Fibroblast of villous mesenchyme (primary cell): ENCODE data around the gene PRKN. TPM values are rescaled to one million over a fixed set of nuclear protein-coding genes. Genes with fewer than 3 reads are reported as not detected.

Source experiments
- DNase-seq: peaks from one replicate; pipeline ENCODE4 v3.0.0-alpha.2; 2010; ENCODE audit warnings: low read depth
- H3K4me3 ChIP-seq: 2 replicates; pipeline ENCODE4 v1.5.1; 2011; ENCODE audit warnings: low read depth, mild to moderate bottlenecking, low read length
- CTCF ChIP-seq: IDR thresholded peaks from 2 replicates; pipeline ENCODE4 v1.5.1; 2012; ENCODE audit warnings: low read depth, mild to moderate bottlenecking, low read length; ENCODE audit not compliant: insufficient read depth
- total RNA-seq: library from RNA; depleted of rRNA; stranded (reverse); fragments of >200 nt; gene quantifications from 2 replicates; pipeline ENCODE4 v1.2.3, GENCODE V29; 2012

PRKN gene
- total RNA-seq, 1 donor, result 2.2 TPM

- no peak for DNase-seq
- H3K4me3 ChIP-seq, result no peak overlapping the region
- no peak for TF ChIP-seq CTCF
Observed at GRCh38 chr6:162140251-162140852, 587.2 kb downstream of the PRKN start.

GRCh38 chr6:162125659-162126058 lies 601.9 kb downstream of the PRKN start:
- DNase-seq, result no peak
- no peak overlapping the region for H3K4me3 ChIP-seq
- TF ChIP-seq CTCF, result no peak

GRCh38 chr6:162124710-162125435 lies 602.7 kb downstream of the PRKN start:
- DNase-seq, result no peak
- no peak for TF ChIP-seq CTCF
- no peak overlapping the region for H3K4me3 ChIP-seq

GRCh38 chr6:162123797-162124196 lies 603.8 kb downstream of the PRKN start:
- no peak overlapping the region for H3K4me3 ChIP-seq
- TF ChIP-seq CTCF, result no peak
- DNase-seq, result no peak

- no peak for TF ChIP-seq CTCF
- DNase-seq, result peak; percentile 4
- H3K4me3 ChIP-seq, result no peak overlapping the region
Observed at GRCh38 chr6:162119341-162119740, 608.2 kb downstream of the PRKN start.

GRCh38 chr6:162118706-162119105 lies 608.9 kb downstream of the PRKN start:
- TF ChIP-seq CTCF, result no peak
- H3K4me3 ChIP-seq, result no peak overlapping the region

GRCh38 chr6:162116902-162117525 lies 610.6 kb downstream of the PRKN start:
- no peak for DNase-seq

More at GRCh38 chr6:162118706-162119105, 608.9 kb downstream of the PRKN start:
- DNase-seq, result no peak

More at GRCh38 chr6:162116902-162117525, 610.6 kb downstream of the PRKN start:
- TF ChIP-seq CTCF, result no peak
- H3K4me3 ChIP-seq, result no peak overlapping the region
